GM12874 (cell line): ENCODE measurements around the gene TCF15.

Experiments
- CTCF ChIP-seq: IDR thresholded peaks from 2 replicates; pipeline ENCODE4 v1.5.1; 2011; ENCODE audit warnings: low read depth, mild to moderate bottlenecking, control low read depth, low read length, moderate library complexity; ENCODE audit not compliant: insufficient read depth

TCF15 gene

GRCh38 chr20:617934-618690, 8.0 kb upstream of the TCF15 start:
- TF ChIP-seq CTCF = no peak

DNA sequence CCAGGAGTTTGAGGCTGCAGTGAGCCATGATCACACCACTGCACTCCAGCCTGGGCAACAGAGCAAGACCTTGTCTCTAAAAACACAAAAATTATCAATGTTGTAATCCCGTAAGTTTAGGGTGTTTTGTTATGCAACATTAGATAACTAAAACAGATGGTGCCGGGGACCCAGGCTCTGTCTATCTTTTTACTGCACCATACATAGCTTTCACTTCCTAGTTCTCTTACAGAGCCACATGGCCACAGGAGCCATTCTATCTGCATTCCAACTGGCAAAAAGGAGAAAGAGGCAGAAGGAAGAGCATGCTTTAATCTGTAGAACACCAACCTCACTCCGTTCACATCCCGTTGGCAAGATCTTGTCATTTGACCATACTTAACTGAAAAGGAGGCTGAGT, 5.4 kb upstream of the TCF15 start:
- no peak for TF ChIP-seq CTCF

- no peak for TF ChIP-seq CTCF
These were observed 1.7 kb upstream of the TCF15 start for GRCh38 chr20:611843-612185.

GRCh38 chr20:611047-611842, 1.1 kb upstream of the TCF15 start:
- TF ChIP-seq CTCF = no peak

GRCh38 chr20:609371-609964, 641 bp downstream of the TCF15 start:
- TF ChIP-seq CTCF = no peak

DNA sequence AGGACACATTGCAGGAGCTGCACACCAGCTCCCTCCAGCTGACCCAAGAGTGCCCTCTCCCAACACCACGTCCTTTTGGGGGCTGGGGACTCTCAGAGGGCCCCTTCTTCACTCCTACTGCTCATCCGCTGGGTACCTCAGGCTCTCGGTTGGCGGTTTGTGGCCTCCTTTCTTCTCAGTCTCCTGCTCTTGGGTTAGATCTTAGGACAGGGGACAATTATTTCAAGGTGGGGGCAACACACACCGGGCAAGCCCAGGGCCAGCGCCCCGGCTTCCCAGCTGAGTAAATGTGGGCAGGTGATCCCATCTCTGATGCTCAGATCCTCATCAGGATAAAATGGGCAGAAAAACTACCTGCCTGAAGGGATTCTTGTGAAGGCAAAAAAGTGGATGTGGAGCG, 1.1 kb downstream of the TCF15 start:
- TF ChIP-seq CTCF = no peak

GRCh38 chr20:607476-607875, 2.6 kb downstream of the TCF15 start:
- no peak for TF ChIP-seq CTCF
